Measurements from ENCODE around the gene SHOC2. TPM values are rescaled to one million over a fixed set of nuclear protein-coding genes. Genes with fewer than 3 reads are reported as not detected.

SHOC2 gene
- total RNA-seq, 1 experiment from 2014 or later: 23.7 TPM

GRCh38 chr10:110883924-110884323 is 35.5 kb upstream of the SHOC2 start:
- H4K5ac ChIP-seq (ENCODE audit: insufficient read length, low read depth, low read length): no peak overlapping the region
- no peak overlapping the region for H3K18ac ChIP-seq (ENCODE audit: insufficient read length, low read depth, low read length)
- H3K27me3 ChIP-seq (ENCODE audit: insufficient read depth, low read length): no peaks in the 10 kb centered on the region
- no peak overlapping the region for H3K56ac ChIP-seq (ENCODE audit: insufficient read length, low read depth, low read length)
- no peak overlapping the region for H3T11ph ChIP-seq (ENCODE audit: low read length)
- no peaks in the 10 kb centered on the region for H3K79me2 ChIP-seq (ENCODE audit: insufficient read depth, low read length)
- H2AFZ ChIP-seq (ENCODE audit: low read length): no peak overlapping the region
- no CpG with 5 or more reads among the region's 10 CpGs for WGBS (ENCODE audit: extremely low coverage, insufficient read length, low lambda C conversion rate)
- H2BK5ac ChIP-seq (ENCODE audit: insufficient read length, low read length): no peak overlapping the region
- TF ChIP-seq CTCF (conservative IDR thresholded peaks at IDR 0.05): no peak
- H3K23ac ChIP-seq (ENCODE audit: insufficient read length, low read depth, low read length): no peak overlapping the region
- no peak overlapping the region for H3K4me2 ChIP-seq (ENCODE audit: insufficient read depth, insufficient read length, low read length)
- H3K27me3 Mint-ChIP-seq (ENCODE audit: low read depth): no peaks in the 10 kb centered on the region
- H3K79me1 ChIP-seq (ENCODE audit: insufficient read depth, low read depth, low read length, poor library complexity, severe bottlenecking): no peaks in the 10 kb centered on the region
- no peaks in the 10 kb centered on the region for H3K9me3 ChIP-seq (ENCODE audit: control insufficient read depth, low read depth, low read length)
- no peak overlapping the region for H4K8ac ChIP-seq (replicated peaks; ENCODE audit: insufficient read length, low read depth, low read length)
- H3K9me3 Mint-ChIP-seq: no peaks in the 10 kb centered on the region
- H2BK20ac ChIP-seq (ENCODE audit: low read depth, low read length, poor library complexity, severe bottlenecking): no peak overlapping the region
- H4K20me1 ChIP-seq (ENCODE audit: control insufficient read depth, insufficient read depth, insufficient read length): no peaks in the 10 kb centered on the region
- no peak overlapping the region for H2BK120ac ChIP-seq (ENCODE audit: low read depth, low read length, poor library complexity, severe bottlenecking)
- no peak overlapping the region for H2BK12ac ChIP-seq (ENCODE audit: insufficient read length, low read depth, low read length)
- H3K14ac ChIP-seq (ENCODE audit: insufficient read depth, low read length): no peak overlapping the region
- H3K23me2 ChIP-seq (ENCODE audit: insufficient read length, low read depth, low read length, poor library complexity, severe bottlenecking): no peaks in the 10 kb centered on the region
- no peak overlapping the region for H4K91ac ChIP-seq (ENCODE audit: insufficient read length, low read depth, low read length)
- no peak for DNase-seq
- peaks cover 0 to 30% (median 18%) of the 10 kb centered on the region in 3 experiments; a peak in 4 of 7 replicates for H3K36me3 Mint-ChIP-seq (ENCODE audit: insufficient read depth in 1 of 3, low read depth in 3 of 3)
- H3K4me1 Mint-ChIP-seq: no peaks in the 10 kb centered on the region
- no peaks in the 10 kb centered on the region for H3K4me1 ChIP-seq (ENCODE audit: insufficient read depth, low read length)
- H3K4me3 Mint-ChIP-seq: no peak overlapping the region
- no peak overlapping the region for H3K9ac ChIP-seq (ENCODE audit: extremely low read depth, insufficient read length, low read length)
- H3K27ac ChIP-seq (ENCODE audit: insufficient read length, low read depth, low read length): no peak overlapping the region
- no peak overlapping the region for H2AK5ac ChIP-seq (ENCODE audit: insufficient read length, low read length)
- no peak overlapping the region; a peak in 2 of 7 replicates for H3K27ac Mint-ChIP-seq
- H3K4ac ChIP-seq (ENCODE audit: low read depth, low read length): no peak overlapping the region
- H2BK15ac ChIP-seq (ENCODE audit: low read depth, low read length): no peak overlapping the region
